Mononuclear cell (primary cell): ENCODE results near the gene MRAP2. TPM values are rescaled to one million over a fixed set of nuclear protein-coding genes. Genes with fewer than 3 reads are reported as not detected.

Source experiments
- H3K27me3 ChIP-seq: 2 replicates; pipeline ENCODE4 v1.6.0; 2011; ENCODE audit warnings: low read length, control low read depth; ENCODE audit not compliant: insufficient read depth
- H3K4me1 ChIP-seq: 2 replicates; pipeline ENCODE4 v1.5.1; 2011; ENCODE audit warnings: mild to moderate bottlenecking, low read length, control low read depth; ENCODE audit not compliant: insufficient read depth
- H3K4me3 ChIP-seq: 2 replicates; pipeline ENCODE4 v1.5.1; 2011; ENCODE audit warnings: mild to moderate bottlenecking, low read length, moderate library complexity
- H3K9me3 ChIP-seq: 2 replicates; pipeline ENCODE4 v1.5.1; 2011; ENCODE audit warnings: low read depth, mild to moderate bottlenecking, control low read depth, low read length
- total RNA-seq: library from RNA; depleted of rRNA; stranded (reverse); fragments of >200 nt; gene quantifications from one replicate; pipeline ENCODE4 v1.2.3, GENCODE V29; 2012

The MRAP2 gene
- 0.10 TPM for total RNA-seq

DNA sequence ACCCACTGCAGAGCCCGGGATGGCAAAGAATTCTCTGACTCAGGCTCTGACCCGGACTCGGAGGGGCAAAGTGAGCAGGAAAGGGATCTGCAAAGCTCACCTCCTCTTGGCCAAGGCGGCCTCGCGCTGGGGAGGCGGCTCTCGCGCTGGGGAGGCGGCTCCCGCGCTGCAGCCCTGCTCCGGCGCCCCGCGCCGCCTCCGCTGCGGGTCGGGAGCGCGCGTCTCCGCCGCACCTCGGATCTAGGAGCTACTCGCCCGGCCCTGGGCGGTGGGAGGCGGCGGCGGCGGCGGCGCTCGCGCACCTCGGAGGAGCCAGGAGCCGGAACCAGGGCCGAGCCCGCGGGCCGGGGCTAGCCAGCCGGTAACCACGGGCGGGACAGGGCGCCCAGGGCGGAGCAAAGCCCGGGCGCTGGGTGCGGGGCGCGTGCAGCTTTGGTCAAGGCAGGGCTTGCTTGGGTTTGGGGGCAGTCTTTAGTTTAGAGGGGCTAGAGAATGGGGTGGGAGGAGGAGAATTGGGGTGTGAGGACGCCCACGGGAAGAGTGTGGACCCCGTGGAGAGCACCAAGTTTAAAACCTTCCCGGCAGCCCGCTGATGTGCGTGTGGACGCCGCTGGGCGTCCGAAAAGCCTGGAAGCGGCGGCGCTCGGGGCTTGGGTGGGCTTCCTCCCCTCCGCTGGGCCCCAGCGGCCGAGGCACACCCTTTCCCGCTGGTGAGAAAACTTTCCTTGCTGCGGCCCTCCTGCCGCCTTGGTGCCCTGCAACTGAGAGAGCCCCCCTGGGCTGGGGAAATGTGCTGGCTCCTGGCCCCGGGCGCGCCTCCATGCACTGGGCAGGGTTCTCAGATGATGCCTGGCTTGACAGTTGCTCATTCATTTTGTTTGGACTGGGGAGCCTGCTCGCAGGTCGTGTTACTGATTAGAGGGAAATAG is at the start of gene MRAP2:
MRAP2 (plus strand) TSS at position 250 of the 929 bp plus-strand sequence. CDS start 21,547 bp downstream, outside the sequence.
- H3K4me3 ChIP-seq, result no peak within 1 kb of the TSS
- no peaks in the 10 kb centered on the region for H3K4me1 ChIP-seq
- H3K27me3 ChIP-seq, result peaks cover 36% of the 10 kb centered on the region
- H3K9me3 ChIP-seq, result no peaks in the 10 kb centered on the region

DNA sequence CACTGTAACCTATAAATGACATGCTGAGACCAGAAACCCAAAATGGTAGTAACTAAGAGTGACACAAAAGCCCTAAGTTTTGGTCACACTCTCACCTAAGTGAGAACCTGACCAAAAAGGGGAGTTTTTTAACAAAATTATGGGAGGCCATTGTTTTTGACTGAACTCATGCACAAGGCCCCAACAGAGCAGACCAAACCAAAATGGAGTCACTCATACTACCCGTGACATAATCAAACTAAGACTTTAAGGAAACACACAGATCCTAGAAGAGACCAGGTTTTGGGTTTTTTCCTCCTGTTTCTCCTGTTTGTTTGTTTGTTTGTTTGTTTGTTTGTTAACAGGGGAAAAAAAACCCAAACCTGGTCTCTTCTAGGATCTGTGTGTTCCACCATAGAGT is 49.2 kb upstream of the MRAP2 start:
- no peaks in the 10 kb centered on the region for H3K27me3 ChIP-seq
- H3K9me3 ChIP-seq, result no peaks in the 10 kb centered on the region
- no peaks in the 10 kb centered on the region for H3K4me1 ChIP-seq
- no peak overlapping the region for H3K4me3 ChIP-seq

GRCh38 chr6:83985308-83985713 is 48.3 kb upstream of the MRAP2 start:
- no peaks in the 10 kb centered on the region for H3K9me3 ChIP-seq
- no peaks in the 10 kb centered on the region for H3K4me1 ChIP-seq
- no peak overlapping the region for H3K4me3 ChIP-seq
- no peaks in the 10 kb centered on the region for H3K27me3 ChIP-seq

- Histone ChIP-seq H3K9me3 (no peaks in the 10 kb centered on the region), H3K27me3 (no peaks in the 10 kb centered on the region), H3K4me1 (no peaks in the 10 kb centered on the region), H3K4me3 (no peak overlapping the region)
Observed at GRCh38 chr6:83985715-83986114, 47.9 kb upstream of the MRAP2 start.

GRCh38 chr6:83998021-83998584 is 35.5 kb upstream of the MRAP2 start:
- Histone ChIP-seq H3K9me3 (no peaks in the 10 kb centered on the region), H3K4me3 (no peak overlapping the region), H3K27me3 (no peaks in the 10 kb centered on the region)

GRCh38 chr6:84001119-84001518 is 32.5 kb upstream of the MRAP2 start:
- Histone ChIP-seq H3K4me1 (no peaks in the 10 kb centered on the region), H3K9me3 (no peaks in the 10 kb centered on the region), H3K27me3 (no peaks in the 10 kb centered on the region), H3K4me3 (no peak overlapping the region)

More at GRCh38 chr6:83998021-83998584, 35.5 kb upstream of the MRAP2 start:
- no peaks in the 10 kb centered on the region for H3K4me1 ChIP-seq

DNA sequence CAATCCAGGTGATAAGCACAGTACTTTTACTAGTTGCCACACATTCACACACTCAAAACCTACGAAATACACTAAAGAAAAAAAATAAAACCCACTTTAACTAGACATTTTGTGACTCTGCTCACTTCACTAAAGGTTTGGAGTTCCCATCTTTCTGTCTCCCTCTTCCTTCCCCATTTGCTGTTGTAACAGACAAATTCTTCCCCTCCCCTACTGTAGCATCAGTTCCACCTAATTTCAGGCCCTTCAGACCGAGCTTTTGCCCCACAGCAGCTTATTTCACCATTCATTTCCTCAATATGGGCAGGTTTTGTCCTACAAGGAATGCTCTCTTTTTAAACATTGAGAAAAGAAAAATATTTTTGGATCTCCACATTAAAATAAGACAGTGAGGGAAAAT is 31.3 kb upstream of the MRAP2 start:
- Histone ChIP-seq H3K27me3 (no peaks in the 10 kb centered on the region), H3K4me3 (no peak overlapping the region), H3K4me1 (no peaks in the 10 kb centered on the region), H3K9me3 (no peaks in the 10 kb centered on the region)

DNA sequence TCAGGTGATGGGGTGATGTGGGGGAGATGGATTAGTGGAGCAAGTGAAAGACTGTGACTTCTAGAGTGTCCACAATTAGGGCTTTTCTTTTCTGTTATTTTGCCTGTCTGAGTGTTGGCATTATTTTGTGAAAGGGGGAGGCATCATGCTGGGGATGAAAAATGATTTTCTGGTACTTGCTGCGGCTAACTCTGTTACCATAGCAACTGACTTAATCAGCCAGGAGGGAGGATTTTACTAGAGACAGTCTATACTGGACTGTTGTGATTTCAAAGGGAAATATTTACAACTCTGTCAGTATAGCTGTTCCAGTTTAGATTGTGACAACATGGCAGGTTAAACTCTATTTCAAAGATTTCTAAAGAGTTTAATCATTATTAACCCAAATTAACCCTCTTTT is 30.4 kb upstream of the MRAP2 start:
- Histone ChIP-seq H3K27me3 (no peaks in the 10 kb centered on the region), H3K9me3 (no peaks in the 10 kb centered on the region), H3K4me3 (no peak overlapping the region), H3K4me1 (no peaks in the 10 kb centered on the region)

- H3K27me3 ChIP-seq, result no peaks in the 10 kb centered on the region
- no peaks in the 10 kb centered on the region for H3K4me1 ChIP-seq
- no peaks in the 10 kb centered on the region for H3K9me3 ChIP-seq
- no peak overlapping the region for H3K4me3 ChIP-seq
Observed at GRCh38 chr6:84003654-84004053, 29.9 kb upstream of the MRAP2 start.

DNA sequence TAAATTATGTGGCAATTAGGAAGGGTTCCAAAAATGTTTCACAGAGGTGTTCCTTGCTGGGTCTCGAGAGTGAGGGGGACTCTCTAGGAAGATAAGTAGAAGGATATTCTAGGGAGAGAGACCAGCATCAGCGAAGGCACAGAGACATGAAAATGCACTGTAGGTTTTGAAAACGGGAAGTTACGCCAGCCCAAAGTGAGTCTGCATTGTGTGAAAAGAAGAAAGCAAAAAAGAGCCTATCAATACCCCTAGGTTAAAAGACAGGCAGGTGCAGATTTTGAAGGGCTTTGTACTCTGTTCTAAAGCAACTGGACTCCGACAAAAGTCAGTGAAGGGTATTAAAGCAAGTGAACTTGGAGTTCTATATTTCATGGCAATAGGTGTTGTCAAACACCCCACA is 25.7 kb upstream of the MRAP2 start:
- H3K4me3 ChIP-seq, result no peak overlapping the region
- no peaks in the 10 kb centered on the region for H3K9me3 ChIP-seq
- no peaks in the 10 kb centered on the region for H3K27me3 ChIP-seq
- no peaks in the 10 kb centered on the region for H3K4me1 ChIP-seq

DNA sequence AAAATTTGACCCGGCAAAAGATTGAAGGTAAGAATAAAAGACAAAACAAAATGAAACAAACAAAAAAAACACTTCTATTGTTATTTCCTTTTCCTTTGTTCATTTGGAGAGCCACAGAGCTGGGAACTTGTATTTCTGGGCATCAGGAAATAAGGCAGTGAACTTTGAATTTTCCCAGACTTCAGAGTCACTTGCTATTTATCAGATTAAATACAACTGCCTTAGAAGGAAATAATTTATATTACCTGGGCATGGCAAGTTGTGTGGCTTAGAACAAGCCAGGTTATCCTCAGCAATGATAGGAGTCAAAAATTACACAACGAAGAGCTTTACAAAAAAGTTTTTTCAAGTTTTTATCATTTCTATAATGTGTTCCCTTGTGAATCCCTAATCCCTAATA is 20.2 kb upstream of the MRAP2 start:
- Histone ChIP-seq H3K27me3 (no peaks in the 10 kb centered on the region), H3K4me1 (no peaks in the 10 kb centered on the region), H3K9me3 (no peaks in the 10 kb centered on the region), H3K4me3 (no peak overlapping the region)

- Histone ChIP-seq H3K9me3 (no peaks in the 10 kb centered on the region), H3K27me3 (no peaks in the 10 kb centered on the region), H3K4me1 (no peaks in the 10 kb centered on the region), H3K4me3 (no peak overlapping the region)
Observed at GRCh38 chr6:84013931-84014330, 19.6 kb upstream of the MRAP2 start.

DNA sequence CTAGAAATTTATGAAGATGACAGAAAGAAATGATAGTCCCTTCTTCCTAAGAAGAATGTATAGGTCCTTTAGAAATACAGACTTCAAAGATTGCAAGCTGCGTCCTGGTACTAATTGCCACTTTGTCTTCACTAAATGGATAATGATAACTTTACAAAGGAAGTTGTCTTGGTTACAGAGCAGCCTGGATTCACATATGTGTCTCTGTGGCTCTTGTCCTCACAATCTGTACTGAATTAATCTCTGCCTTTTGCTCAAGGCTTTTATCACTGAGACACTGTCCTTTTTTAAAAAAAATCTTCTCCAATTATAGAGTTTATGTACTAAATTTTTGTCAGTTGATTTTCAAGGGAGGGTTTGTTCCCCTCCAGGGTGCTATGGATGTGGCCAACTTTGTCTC is 17.5 kb upstream of the MRAP2 start:
- H3K9me3 ChIP-seq, result no peaks in the 10 kb centered on the region
- no peaks in the 10 kb centered on the region for H3K27me3 ChIP-seq
- H3K4me3 ChIP-seq, result no peak overlapping the region
- no peaks in the 10 kb centered on the region for H3K4me1 ChIP-seq

- Histone ChIP-seq H3K27me3 (no peaks in the 10 kb centered on the region), H3K4me3 (no peak overlapping the region), H3K4me1 (no peaks in the 10 kb centered on the region), H3K9me3 (no peaks in the 10 kb centered on the region)
Observed at GRCh38 chr6:84017709-84018452, 15.7 kb upstream of the MRAP2 start.

GRCh38 chr6:84018453-84019061 is 15.0 kb upstream of the MRAP2 start:
- no peaks in the 10 kb centered on the region for H3K4me1 ChIP-seq
- H3K9me3 ChIP-seq, result no peaks in the 10 kb centered on the region
- H3K4me3 ChIP-seq, result no peak overlapping the region
- no peaks in the 10 kb centered on the region for H3K27me3 ChIP-seq
